GM03348 (cell line): ENCODE data around the gene BSND.

Experiments used
- DNase-seq: peaks from one replicate; pipeline ENCODE4 v3.0.0; 2012; ENCODE audit warnings: low spot score

The BSND gene

DNA sequence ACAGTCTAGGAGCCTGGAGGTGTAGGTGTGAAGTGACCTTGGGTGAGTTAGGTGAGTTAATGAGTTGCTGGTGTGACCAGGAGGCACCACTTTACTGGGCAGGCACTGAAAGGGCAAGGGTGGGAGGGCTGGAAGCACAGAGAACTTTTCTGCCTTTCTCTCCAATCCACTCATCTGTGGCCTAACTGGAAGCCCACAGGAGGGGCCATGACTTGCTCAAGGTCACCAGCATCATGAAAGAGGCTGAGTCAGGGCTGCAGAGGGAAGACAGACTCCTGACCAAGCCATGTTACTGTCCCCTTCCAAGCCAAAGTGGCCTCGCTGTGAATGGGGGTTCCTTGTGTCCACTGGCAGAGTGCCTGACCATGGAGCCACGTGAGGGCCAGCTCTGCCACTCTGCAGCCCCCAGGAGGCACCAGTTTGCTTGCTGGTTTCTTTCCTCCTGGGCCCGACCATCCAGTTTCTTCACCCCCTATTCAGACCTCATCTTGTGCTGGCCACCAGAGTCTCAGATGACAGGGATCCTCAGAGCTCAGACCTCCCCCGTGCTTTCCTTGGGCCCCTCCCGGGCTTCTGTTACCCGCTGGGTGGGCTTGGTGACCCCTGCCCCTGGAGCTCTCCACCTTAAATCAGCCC is 4.3 kb upstream of the BSND start:
- DNase-seq, result no peak

DNA sequence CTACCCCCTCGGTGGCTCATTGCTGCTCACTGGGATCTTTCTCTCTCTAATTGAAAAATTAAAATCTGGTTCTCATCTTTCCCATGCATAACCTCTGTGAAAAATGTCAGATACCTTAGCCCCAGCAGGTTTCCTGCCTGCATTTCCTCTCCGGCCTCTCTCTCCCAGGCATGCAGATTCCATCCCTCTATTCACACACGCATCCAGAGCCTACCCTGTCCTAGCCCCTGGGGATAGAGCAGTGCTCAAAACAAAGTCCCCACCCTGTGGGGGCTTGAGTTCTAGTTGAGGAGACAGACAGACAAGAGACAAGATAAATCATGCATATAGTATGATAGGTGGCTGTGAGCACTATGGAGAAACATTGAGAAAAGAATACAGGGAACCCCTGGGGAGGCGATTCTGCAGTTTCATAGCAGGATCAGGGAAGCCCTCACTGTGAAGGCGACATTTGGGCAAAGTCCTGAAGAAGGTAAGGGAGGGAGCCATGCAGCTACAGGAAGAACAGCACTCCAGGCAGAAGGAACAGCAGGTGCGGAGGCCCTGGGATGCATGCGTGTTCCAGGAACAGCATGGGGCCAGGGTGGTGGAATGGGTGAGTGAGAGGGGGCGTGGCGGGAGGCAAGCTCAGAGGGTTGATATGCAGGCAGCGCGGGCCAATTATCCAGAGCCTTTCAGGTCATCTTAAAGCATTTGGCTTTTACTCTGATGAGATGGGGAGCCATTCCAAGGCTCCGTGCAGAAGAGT is 3.5 kb upstream of the BSND start:
- DNase-seq, result no peak

DNA sequence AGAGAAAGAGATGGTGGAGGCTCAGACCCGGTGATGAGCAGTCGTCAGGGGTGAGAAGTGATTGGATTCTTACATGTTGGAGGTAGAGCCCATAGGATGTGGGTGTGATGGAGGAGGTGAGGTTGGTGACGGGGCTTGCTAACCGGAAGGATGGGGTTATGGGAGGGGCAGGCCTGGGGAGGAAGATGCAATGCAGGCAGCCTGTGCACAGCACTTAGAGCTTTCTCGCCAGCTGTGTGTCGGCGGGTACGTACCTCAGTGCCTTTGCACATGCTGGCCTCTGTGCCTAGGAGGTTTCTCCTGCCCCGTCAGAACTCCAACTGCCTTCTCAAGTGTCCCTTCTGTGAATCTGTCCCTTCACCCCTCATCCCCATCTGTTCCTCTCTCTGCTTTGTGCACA is 2.9 kb upstream of the BSND start:
- no peak for DNase-seq

DNA sequence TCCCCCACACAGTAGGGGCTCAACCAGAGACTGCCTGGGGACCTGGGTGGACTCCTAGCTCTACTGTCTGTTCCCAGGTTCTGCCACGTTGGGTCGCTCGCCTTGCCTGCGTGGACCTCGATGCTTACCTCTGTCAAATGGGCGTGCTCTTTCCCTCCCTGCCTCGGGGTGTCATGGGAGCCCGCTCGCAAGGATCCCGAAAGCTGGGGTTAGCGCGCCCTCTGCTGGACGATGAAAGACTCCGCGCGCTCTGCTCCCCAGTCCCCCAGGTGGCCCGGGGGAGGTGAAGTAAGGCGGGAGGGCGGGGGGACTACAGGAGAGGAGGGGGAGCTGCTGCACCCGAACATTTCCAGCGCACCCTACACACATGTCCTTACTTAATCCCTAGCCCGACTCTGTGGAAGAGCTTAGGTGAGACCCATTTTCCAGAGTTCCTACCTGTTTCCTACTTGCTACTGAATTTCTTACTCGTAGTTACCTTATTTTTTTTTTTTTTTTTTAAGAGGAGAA is 2.3 kb upstream of the BSND start:
- peak; percentile 94 for DNase-seq

DNA sequence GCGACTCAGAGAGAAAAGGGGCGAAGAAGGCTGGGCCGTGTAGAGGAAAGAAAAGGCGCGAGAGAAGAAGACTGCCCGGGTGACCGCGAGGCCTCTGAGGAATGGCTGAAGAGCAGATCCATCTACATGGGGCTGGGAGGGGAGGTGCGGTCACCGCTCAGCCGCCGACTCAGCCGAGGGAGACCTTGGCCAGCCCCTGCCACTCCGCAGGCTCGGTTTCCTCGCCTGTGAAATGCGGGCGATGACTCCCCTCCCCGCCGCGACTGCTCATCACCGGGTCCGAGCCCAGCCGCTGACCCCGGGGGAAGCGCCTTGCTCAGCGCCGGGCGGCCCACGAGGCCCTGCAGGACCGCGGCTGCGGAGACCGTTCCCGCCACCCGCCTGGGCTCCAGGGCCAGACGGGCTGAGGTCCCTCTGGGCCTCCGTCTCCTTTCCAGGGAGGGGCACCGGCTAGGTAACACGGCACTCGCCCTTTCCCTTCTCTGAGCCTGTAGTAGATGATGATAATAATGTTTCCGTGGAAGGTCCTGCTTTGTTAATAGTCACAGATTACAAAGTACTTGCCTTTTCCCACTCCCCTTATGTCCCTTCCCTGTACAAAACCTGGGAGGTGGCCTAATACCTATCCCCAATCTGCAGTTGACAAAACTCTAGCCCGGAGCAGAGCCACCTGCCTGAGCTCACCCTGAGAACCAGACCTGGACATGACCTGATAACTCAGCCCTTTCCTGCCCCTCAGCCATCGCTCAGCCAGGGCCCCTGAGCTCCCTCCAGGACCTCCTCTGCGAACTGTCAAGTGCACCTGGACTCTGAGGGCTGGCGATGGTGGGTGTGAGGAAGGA is 1.6 kb upstream of the BSND start:
- peak; percentile 58 for DNase-seq

DNA sequence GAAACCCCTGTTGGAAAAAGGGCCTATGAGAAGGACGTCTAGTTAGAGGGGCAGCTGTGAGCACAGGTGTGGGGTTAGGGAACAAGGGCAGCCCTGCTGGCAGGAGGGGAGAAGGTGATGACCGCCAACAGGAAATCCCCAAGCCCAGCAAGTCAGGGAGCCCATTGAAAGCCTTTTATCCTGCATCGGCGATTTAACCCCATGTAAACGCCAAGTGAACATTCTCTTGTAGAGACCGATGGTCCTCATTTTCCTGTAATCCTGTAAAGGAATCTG is 1.1 kb upstream of the BSND start:
- DNase-seq, result no peak

DNA sequence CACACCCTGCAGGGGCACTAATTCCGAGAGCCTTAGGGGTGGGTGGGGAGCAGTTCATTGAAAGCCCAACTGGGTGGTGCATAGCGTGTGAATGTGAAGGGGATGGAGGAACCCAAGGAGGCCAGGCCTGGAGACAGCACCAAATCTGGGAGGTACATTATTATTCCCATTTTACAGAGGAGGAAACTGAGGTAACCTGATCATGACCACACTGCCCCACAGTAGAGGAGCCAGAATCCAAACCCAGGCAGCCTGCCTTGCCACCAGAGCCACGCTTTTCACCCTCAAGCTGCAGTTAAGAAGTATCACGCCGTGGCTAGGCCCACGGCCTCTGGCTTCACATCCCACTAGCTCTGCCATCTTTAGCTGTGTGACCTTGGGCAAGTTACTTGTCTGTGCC is 633 bp upstream of the BSND start:
- no peak for DNase-seq

DNA sequence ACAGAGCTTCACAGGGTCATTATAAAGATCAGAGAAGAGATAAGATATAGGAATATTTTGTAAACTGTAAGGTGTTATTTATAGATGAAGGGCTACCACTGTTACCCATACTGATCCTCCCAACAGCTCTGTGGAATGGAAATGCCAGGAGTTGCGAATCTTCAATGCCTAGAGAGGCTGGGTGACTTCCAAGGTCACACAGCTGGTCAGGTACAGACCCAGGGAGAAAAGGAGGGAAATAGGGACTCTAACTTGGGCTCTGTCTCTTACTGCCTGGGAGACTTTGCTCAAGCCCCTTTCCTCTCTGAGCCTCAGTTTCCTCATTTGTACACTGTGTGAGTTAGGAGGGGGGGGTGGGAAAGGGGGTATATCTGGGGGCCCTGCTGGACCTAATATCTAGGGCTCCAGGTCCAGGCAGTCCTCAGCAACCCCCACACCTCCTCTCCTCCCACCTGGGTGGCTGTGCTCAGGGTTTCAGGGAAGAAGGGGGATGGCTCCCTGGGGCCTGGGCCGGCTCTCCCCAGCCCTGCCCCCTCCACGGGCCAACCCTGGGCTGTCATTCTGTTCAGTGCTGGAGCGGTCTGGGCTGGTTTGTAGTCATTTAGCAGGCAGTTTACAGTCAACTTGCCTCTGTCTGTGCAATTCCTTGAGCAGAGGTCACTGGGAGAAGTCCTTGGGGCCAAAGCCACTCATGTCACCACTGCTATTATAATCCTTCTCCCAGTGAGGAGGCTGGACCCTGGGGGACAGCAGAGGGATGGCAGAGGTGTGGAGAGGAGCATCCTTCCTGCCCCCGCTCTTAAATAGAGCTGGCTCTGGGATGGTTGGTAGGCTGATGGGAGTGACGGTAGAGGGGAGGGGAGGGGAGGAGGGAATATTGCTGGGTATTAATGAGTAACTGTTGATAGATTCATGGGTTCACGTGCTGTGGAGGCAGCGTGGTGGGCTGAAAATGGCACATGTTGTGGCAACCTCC is 1.7 kb downstream of the BSND start:
- no peak for DNase-seq

DNA sequence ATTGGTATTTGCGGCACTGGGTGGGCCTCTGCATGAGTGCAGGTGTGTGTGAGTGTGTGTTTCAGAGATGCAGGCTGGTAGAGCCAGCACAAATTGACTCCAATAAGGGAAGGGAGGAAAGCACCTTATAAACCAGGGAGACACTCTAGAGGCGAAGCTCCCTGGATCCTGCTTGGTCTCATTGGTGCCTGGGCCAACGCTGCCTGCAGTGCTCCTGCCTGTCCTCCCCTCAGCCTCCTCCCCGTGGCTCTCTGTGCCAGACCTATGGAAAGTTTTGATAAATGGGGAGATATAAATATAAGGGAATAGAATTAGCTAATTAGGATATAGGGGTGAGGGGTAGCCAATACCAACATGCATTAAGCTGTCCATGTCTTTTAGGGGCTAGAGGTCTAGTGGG is 2.6 kb downstream of the BSND start:
- DNase-seq, result no peak

DNA sequence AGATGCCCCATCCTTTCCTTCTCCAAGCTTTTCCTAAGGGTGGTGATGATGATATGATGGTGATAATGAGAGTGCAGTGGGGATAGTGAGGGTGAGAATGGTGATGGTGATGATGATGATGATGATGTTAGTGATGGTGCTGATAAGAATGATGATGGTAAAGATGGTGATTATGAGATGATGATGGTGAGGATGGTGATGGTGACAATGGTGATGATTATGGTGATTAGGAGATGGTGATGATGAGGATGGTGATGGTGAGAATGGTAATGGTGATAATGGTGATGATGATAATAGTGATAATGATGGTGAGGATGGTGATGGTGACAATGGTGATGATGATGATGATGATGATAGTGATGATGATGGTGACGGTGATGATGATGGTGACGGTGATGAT is 4.0 kb downstream of the BSND start:
- DNase-seq, result no peak

DNA sequence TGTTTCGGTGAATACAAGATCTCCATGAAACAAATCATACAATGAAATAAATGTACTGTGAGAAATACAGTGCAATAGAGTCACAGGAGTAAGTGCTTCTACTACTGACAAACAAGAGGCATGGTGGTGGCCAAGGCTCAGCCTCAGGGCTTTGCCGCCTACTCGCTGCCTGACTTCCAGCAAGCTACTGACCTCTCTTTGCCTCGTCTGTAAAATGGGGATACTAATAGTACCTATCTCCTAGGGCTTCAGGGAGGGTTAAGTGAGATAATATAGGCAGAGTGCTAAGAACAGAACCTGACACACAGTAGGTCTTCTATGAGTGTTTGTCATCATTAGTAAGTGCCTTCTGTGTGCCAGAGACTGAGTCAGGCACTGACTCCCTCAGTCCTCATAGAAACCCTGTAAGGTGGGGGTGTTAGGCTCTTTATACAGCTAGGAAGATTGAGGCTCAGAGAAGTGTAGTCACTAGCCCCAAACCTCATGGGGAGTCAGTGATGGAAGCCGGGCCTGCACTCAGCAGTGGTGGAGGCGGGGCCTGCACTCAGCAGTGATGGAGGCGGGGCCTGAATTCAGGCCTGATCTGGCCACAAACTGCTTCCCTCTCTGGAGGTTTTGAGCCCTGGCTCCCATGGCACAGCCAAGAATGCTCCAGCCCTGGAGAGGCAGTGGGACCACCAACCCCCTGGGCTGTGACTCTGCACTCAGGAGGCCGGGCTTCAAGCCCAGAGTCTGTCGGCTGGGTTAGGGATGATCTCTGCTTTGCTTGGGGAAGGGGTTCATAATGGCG is 6.8 kb downstream of the BSND start:
- no peak for DNase-seq

DNA sequence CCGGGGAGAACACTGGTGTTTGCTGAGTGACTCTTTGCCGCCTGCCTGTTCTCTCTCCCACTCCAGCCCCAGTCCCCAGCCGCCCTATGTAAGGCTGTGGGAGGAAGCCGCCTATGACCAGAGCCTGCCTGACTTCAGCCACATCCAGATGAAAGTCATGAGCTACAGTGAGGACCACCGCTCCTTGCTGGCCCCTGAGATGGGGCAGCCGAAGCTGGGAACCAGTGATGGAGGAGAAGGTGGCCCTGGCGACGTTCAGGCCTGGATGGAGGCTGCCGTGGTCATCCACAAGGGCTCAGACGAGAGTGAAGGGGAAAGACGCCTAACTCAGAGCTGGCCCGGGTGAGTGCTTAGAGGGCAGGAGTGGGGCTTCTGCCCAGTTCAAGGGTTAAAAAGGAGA is 8.2 kb downstream of the BSND start:
- DNase-seq, result no peak

DNA sequence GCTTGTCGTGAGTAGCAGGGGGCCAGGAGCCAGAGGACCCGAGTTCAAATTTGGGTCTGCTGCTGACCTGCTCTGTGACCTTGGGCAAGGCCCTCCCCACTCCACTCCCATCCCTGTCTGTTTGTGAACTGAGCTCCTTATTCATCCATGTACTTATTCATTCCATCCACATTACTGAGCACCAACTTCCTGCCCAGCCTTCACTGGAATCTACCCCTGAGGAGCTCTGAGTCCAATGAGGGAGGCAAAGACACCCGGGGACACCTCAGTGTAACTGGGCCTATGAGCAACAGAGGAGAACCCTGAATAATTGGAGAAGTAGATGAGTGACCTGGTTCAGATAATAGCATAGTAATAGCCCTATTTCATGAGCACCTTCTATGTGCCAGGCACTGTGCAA is 8.9 kb downstream of the BSND start:
- peak; percentile 87 for DNase-seq

DNA sequence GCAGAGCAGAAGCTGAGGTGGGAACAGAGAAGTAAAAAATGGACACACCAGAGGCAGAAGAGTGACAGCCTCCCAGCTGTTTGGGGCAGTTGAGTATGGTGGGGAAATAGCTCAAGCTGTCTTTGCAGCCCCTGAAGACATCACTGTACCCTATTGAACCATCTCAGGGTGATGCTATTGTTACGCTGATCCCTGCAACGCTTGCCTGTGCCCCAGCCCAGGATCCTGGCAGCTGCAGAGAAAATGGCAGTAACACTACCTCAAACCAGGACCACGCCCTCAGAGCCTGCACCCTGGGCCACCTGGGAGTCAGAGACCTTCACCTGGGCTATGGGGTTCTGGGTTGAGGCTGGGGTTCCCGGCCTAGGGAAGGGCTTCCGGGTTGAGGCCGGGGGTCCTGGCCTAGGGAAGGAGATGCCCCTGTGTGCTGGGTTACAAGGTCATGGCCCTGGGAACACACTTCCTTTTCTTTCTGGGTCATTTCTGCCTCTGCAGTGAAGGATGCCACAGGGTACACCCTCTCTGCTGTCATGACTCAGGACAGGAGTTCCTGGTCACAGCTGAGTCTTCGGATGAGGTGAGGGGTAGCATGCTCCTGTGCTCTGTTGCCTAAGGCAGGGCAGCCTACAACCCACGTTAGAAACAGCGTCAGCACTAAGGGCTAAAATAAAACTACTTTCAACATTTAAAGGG is 11.6 kb downstream of the BSND start:
- DNase-seq, result no peak

DNA sequence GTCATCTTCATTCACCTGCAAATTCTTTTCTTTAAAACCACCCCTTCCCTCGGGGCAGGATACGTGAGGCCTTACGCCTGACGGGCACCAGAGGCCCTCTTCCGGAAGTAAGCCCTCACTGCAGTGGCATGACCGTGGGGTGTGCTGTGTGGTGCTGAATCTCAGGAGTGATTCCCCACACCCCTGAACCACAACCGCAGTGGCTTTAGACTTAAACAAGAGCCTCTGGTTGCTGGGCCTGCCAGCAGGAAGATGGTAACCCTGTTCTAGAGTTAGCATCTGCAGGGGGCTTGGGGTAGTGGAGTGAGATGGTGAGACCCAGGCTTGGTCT is 12.1 kb downstream of the BSND start:
- DNase-seq, result no peak

DNA sequence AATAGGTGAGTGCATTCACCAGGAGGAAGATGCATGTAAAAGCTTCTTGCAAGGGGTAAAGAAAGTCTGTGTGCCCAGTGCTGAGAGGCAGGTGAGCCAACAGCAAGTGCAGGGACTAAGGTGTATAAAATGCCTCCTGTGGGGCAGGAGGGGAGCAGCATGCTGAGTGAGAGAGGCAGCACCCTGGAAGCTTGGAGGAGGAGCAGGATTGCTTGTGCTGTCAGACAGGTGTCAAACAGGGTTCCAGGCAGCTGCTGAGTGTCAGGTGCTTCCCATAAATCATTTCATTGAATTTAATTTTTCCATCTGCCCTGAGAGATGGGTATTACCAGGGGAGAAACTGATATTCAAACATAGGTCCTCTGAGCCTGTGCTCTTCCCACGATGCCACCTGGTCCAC is 13.9 kb downstream of the BSND start:
- DNase-seq, result no peak

DNA sequence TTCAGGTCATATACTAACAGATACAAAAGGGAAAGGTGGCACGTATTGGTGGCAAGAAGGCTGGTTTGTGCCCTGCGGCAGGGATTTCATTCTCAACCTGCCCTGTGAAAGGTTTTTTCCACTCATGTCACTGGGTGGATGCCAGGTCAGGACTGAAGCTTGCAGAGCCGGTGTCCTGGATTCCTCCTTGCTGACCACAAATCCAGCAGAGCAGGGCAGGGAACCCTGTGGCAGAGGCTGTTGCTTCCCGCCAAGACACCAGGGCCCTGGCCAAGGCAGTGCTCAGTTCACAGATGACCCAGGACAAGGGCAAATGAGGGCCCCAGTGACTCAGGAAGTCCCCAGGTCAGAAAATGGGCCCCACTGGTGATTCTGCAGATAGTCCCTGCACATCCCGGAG is 16.4 kb downstream of the BSND start:
- DNase-seq, result no peak

DNA sequence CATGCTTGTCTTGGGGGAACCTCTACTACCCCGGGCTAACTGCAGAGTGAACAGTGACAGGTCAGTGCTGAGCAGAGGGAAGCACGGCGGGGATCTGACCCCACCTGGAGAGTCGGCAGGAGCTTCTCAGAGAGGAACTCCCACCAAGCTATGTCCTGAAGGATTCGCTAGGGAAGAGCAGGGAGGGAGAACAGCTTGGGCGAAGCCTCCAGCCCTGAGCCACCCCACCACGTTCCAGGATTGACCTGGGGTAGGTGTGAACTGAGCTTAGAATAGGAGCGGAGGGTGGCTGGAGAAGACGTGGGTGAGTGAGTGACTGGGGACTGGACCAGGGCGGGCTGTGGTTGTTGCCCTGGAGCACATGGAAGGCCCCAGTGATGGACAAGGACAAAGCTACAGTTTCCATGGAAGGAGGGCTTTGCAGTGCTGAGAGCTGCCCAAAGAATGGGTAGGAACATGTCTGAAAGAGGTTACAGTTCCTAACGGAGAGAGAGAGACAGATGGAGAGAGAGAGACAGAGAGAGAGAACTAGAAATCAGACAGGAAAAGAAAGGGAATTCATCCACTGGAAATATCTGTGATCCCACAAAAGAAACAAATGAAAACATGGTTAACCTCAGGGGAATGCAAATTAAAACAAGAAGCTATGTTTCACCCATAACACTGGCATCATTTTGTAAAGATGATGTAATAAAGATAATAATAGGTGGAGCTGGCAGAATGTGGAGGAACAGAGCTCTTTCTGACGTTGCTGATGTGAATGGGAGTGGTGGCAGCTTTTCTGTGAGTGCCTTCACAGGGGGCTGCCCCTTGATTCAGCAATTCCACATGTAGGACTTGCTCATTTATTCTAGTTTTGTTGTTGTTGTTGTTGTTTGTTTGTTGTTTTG is 17.2 kb downstream of the BSND start:
- peak; percentile 33 for DNase-seq

DNA sequence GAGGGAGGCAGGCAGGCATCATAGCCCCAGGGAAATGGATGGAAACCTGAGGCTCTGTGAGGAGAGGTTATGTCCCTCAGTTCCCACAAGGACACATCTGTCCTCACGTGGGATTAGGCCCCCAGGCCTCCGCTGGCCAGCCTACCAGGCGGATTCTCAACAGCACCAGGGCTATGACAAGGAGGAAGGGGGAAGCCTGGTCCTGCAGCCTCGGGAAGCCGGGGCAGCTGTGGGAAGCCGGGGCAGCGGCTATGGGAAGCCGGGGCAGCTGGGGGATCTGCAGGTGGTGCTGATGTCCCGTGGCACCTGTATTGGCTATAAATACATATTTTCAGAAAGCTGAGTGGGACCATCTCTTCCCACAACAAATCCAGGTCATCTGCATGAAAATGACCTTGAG is 19.7 kb downstream of the BSND start:
- DNase-seq, result no peak
